HFF-Myc (cell line): ENCODE data around the gene PRELP.
A peak's percentile ranks its signal among the peaks of the same experiment; 100 is the strongest.

Experiments used
- DNase-seq: peaks from one replicate; pipeline ENCODE4 v3.0.0-alpha.2; 2011; ENCODE audit warnings: low read depth; ENCODE audit errors: extremely low read depth
- H3K4me3 ChIP-seq: replicated peaks from 2 replicates; pipeline ENCODE4 v1.5.1; 2011; ENCODE audit warnings: low read depth, mild to moderate bottlenecking, control low read depth, low read length
- CTCF ChIP-seq: IDR thresholded peaks from 2 replicates; pipeline ENCODE4 v1.5.1; 2012; ENCODE audit warnings: mild to moderate bottlenecking, low read depth, low read length, control low read depth; ENCODE audit errors: missing control alignments

Gene PRELP

GRCh38 chr1:203499643-203500278, 24.2 kb downstream of the PRELP start:
- no peak for TF ChIP-seq CTCF
- no peak for DNase-seq
- H3K4me3 ChIP-seq, result no peak overlapping the region

- no peak overlapping the region for H3K4me3 ChIP-seq
- no peak for TF ChIP-seq CTCF
- DNase-seq, result no peak
Measured at GRCh38 chr1:203500279-203500678, 24.7 kb downstream of the PRELP start.

GRCh38 chr1:203503836-203504235, 28.2 kb downstream of the PRELP start:
- H3K4me3 ChIP-seq, result no peak overlapping the region
- DNase-seq, result no peak
- no peak for TF ChIP-seq CTCF

GRCh38 chr1:203504400-203505250, 29.0 kb downstream of the PRELP start:
- TF ChIP-seq CTCF, result peak; percentile 78
- no peak overlapping the region for H3K4me3 ChIP-seq
- DNase-seq, result peak; percentile 59

- no peak overlapping the region for H3K4me3 ChIP-seq
- no peak for TF ChIP-seq CTCF
- DNase-seq, result no peak
Measured at GRCh38 chr1:203505526-203506204, 30.1 kb downstream of the PRELP start.

- no peak for DNase-seq
- no peak overlapping the region for H3K4me3 ChIP-seq
- TF ChIP-seq CTCF, result no peak
Measured at GRCh38 chr1:203506858-203507626, 31.4 kb downstream of the PRELP start.
